Fibroblast of mammary gland (primary cell): ENCODE results near the gene GPC4.

Experiments
- DNase-seq: peaks from one replicate; pipeline ENCODE4 v3.0.0-alpha.2; 2010; ENCODE audit warnings: low read depth
- H3K4me3 ChIP-seq: 2 replicates; pipeline ENCODE4 v1.5.1; 2011; ENCODE audit warnings: low read depth, mild to moderate bottlenecking, low read length, moderate library complexity; ENCODE audit not compliant: control insufficient read depth
- CTCF ChIP-seq: conservative IDR thresholded peaks from 2 replicates; pipeline ENCODE4 v1.5.1; 2011; ENCODE audit warnings: low read depth, low read length, inconsistent platforms; ENCODE audit not compliant: control insufficient read depth, insufficient read depth

Gene GPC4

DNA sequence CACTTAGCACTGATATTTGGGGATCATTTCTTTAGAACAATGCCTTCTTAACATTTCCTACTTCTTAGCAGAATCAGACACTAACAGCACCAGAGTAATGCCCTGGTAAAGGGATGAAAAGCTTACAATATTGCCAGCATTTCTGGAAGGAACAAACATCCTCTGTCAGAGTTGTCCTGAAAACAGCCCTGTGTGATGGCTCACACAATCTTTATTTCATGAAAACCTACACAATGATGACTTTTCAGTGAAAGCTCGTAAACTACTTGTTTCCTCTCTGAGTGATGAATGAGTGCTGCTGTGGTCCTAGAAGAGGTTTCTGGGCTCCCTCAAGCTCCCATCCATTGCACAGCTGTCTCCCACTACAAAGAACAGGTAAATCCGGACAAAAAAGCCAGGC is 52.8 kb downstream of the GPC4 start:
- no peak for TF ChIP-seq CTCF
- DNase-seq = no peak
- H3K4me3 ChIP-seq = no peak overlapping the region

GRCh38 chrX:133359466-133359865 is 55.8 kb downstream of the GPC4 start:
- H3K4me3 ChIP-seq = no peak overlapping the region

DNA sequence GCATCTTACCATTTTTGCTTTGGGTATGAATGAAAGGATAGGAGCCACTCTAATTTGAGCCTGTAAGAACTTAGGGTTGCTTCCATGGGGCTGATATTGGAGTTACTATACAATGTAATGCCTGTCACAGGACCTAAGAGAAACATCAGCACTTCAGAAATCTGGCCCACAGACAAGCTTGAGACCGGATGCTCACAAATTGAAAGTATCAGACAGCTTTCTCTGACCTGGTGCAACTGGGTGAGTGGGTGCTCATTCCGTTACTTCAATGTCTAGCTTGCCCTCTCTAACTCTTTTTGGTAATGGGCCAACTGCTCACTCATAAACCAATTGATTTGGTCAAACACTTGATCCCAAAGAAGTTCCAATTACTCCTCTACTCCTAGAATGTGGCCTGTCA is 62.1 kb downstream of the GPC4 start:
- no peak for DNase-seq

More at GRCh38 chrX:133359466-133359865, 55.8 kb downstream of the GPC4 start:
- TF ChIP-seq CTCF = no peak
- no peak for DNase-seq

DNA sequence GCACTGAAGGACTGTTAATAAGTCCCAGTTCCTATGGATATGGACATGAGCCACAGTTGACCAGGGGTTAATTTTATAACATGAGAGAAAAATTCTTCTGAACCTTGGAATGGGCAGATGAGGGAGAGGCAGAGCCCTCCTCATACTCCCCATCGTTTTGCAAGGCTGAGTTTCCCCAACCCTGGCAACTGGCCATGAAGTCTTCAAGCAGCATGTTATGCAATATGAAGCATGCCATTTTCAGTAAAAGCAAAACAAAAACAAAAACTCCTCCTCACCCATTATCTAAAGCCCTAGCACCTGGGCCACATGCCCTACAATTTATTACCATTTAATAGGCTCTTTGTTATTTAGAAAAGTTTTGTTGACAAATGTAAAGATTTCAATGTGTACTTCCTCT is 64.5 kb downstream of the GPC4 start:
- TF ChIP-seq CTCF = no peak
- peak; percentile 38 for DNase-seq
- no peak overlapping the region for H3K4me3 ChIP-seq

More for the DNA sequence above, 62.1 kb downstream of the GPC4 start:
- no peak overlapping the region for H3K4me3 ChIP-seq
- TF ChIP-seq CTCF = no peak

- H3K4me3 ChIP-seq = no peak overlapping the region
- no peak for TF ChIP-seq CTCF
- DNase-seq = no peak
These were observed 69.3 kb downstream of the GPC4 start for GRCh38 chrX:133346026-133346425.

DNA sequence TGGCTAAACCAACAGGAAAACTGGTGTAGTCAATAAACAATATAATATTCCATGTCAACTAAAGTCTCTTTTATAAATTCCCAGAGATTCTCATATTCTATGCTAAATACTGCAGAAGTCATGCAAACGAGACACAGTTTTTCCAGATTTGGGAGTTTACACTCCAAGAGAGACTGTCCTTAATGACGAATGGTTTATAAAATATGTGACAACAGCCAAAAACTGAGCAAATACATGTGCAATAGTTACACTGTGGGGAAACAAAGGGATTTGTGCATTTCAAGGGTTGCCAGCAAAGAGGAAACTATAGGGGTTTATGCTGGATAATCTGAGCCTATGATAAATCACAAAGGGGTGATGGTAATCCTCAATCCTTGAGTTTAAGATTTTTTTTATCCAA is 75.7 kb downstream of the GPC4 start:
- no peak for TF ChIP-seq CTCF
- DNase-seq = no peak
- H3K4me3 ChIP-seq = no peak overlapping the region

DNA sequence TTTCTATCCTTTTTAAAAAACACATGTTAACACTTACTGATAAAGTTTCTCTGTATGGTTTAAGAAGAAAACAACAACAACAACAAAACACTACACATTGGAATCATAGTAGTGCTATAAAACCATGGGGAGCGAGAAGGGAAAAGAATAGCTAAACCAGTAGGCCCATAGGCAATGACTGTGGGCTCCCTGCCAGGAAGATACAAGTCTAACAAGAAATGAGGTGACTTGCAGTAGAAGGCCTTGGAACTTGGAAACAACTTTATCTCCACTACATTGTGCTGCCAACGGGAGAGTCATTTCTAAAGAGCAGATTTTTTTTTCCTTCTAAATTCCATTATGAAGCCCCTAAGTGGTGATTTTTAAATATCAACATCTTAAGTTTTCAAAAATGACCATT is 78.0 kb downstream of the GPC4 start:
- H3K4me3 ChIP-seq = no peak overlapping the region
- no peak for DNase-seq
- TF ChIP-seq CTCF = no peak
